Neural cell (in vitro differentiated cells): ENCODE measurements around the gene PLEKHO2. TPM values are rescaled to one million over a fixed set of nuclear protein-coding genes. Genes with fewer than 3 reads are reported as not detected.

ENCODE experiments used
- H2AFZ ChIP-seq: fragments of 200-600, 300-800 bp; sonication (generic), shearing (Covaris generic); 2 replicates; pipeline ENCODE4 v1.6.0; 2014; ENCODE audit warnings: low read depth, mild to moderate bottlenecking, antibody characterized with exemption, low read length, moderate library complexity
- H3F3A ChIP-seq: fragments of 200-600 bp; shearing (Covaris generic); 2 replicates; pipeline ENCODE4 v1.6.1; 2016; ENCODE audit warnings: mild to moderate bottlenecking, moderate library complexity, mixed read lengths, antibody characterized with exemption, low read length; ENCODE audit not compliant: insufficient read depth, poor library complexity, severe bottlenecking
- H3K27ac ChIP-seq: fragments of 200-600, 300-800 bp; sonication (generic), shearing (Covaris generic); 2 replicates; pipeline ENCODE4 v1.5.1; 2014; ENCODE audit warnings: mild to moderate bottlenecking, low read length, moderate library complexity
- H3K27me3 ChIP-seq: fragments of 300-800, 200-600 bp; sonication (generic), shearing (Covaris generic); 2 replicates; pipeline ENCODE4 v1.6.0; 2014; ENCODE audit warnings: mild to moderate bottlenecking, low read depth, low read length, moderate library complexity; ENCODE audit not compliant: insufficient read depth
- H3K36me3 ChIP-seq: fragments of 300-800, 200-600 bp; sonication (generic), shearing (Covaris generic); 2 replicates; pipeline ENCODE4 v1.5.1; 2014; ENCODE audit warnings: mild to moderate bottlenecking, antibody characterized with exemption, low read length, moderate library complexity; ENCODE audit not compliant: insufficient read depth
- H3K4me2 ChIP-seq: fragments of 300-800, 200-600 bp; sonication (generic), shearing (Covaris generic); 2 replicates; pipeline ENCODE4 v1.6.0; 2014; ENCODE audit warnings: mild to moderate bottlenecking, low read length
- H3K4me3 ChIP-seq: fragments of 300-800, 200-600 bp; sonication (generic), shearing (Covaris generic); 2 replicates; pipeline ENCODE4 v1.5.1; 2014; ENCODE audit warnings: mild to moderate bottlenecking, low read length, moderate library complexity
- H3K79me2 ChIP-seq: fragments of 200-600 bp; shearing (Covaris generic); replicated peaks from 2 replicates; pipeline ENCODE4 v1.6.0; 2014; ENCODE audit warnings: mild to moderate bottlenecking, low read length, moderate library complexity; ENCODE audit not compliant: insufficient read depth
- H3K9ac ChIP-seq: fragments of 300-800, 200-600 bp; sonication (generic), shearing (Covaris generic); 2 replicates; pipeline ENCODE4 v1.6.1; 2016; ENCODE audit warnings: mild to moderate bottlenecking, low read length, mixed read lengths
- H3K9me2 ChIP-seq: fragments of 200-600 bp; shearing (Covaris generic); 2 replicates; pipeline ENCODE4 v1.6.1; 2016; ENCODE audit warnings: mild to moderate bottlenecking, low read length, mixed read lengths; ENCODE audit not compliant: insufficient read depth
- H3K9me3 ChIP-seq: fragments of 200-600, 300-800 bp; sonication (generic), shearing (Covaris generic); 2 replicates; pipeline ENCODE4 v1.6.1; 2016; ENCODE audit warnings: mild to moderate bottlenecking, mixed run types, low read length, moderate library complexity, mixed read lengths
- H4K20me1 ChIP-seq: fragments of 200-600 bp; shearing (Covaris generic); 2 replicates; pipeline ENCODE4 v1.6.1; 2016; ENCODE audit warnings: mild to moderate bottlenecking, mixed run types; ENCODE audit not compliant: insufficient read depth
- CTCF ChIP-seq: fragments of 450-650 bp; IDR thresholded peaks from 2 replicates; pipeline ENCODE4 v1.5.1; 2014; ENCODE audit warnings: antibody characterized with exemption, mild to moderate bottlenecking, moderate library complexity; ENCODE audit not compliant: poor library complexity, severe bottlenecking
- EP300 ChIP-seq: fragments of 450-650 bp; conservative IDR thresholded peaks from 2 replicates; pipeline ENCODE4 v1.6.1; 2014; ENCODE audit warnings: antibody characterized with exemption, mild to moderate bottlenecking, moderate library complexity; ENCODE audit not compliant: poor library complexity, severe bottlenecking
- EZH2 ChIP-seq: fragments of 200-600, 300-800 bp; shearing (Covaris generic), sonication (generic); IDR thresholded peaks from 2 replicates; pipeline ENCODE4 v1.6.1; 2014; ENCODE audit warnings: antibody characterized with exemption, low read length, borderline replicate concordance, mild to moderate bottlenecking; ENCODE audit not compliant: insufficient read depth, poor library complexity, severe bottlenecking
- MXI1 ChIP-seq: fragments of 450-650 bp; conservative IDR thresholded peaks from 2 replicates; pipeline ENCODE4 v1.6.1; 2014; ENCODE audit warnings: antibody characterized with exemption, mild to moderate bottlenecking; ENCODE audit not compliant: poor library complexity, severe bottlenecking
- POLR2AphosphoS5 ChIP-seq: IDR thresholded peaks from 2 replicates; pipeline ENCODE4 v1.6.1; 2012
- RAD21 ChIP-seq: fragments of 450-650 bp; conservative IDR thresholded peaks from 2 replicates; pipeline ENCODE4 v1.6.1; 2014; ENCODE audit warnings: antibody characterized with exemption, mild to moderate bottlenecking, moderate library complexity
- REST ChIP-seq: IDR thresholded peaks from 2 replicates; pipeline ENCODE4 v1.6.1; 2012; ENCODE audit warnings: borderline replicate concordance
- SMC3 ChIP-seq: fragments of 450-650 bp; conservative IDR thresholded peaks from 2 replicates; pipeline ENCODE4 v1.6.1; 2014; ENCODE audit warnings: antibody characterized with exemption, mild to moderate bottlenecking, moderate library complexity; ENCODE audit not compliant: poor library complexity
- TAF1 ChIP-seq: IDR thresholded peaks from 2 replicates; pipeline ENCODE4 v1.6.1; 2012; ENCODE audit warnings: low read depth
- polyA plus RNA-seq: library from polyadenylated mRNA; depleted of rRNA; stranded (reverse); fragments of >200 nt; gene quantifications from 2 replicates; pipeline ENCODE4 v1.2.3, GENCODE V29; 2014

Gene PLEKHO2
- polyA plus RNA-seq, 1 donor from 2014 or later, result 1.3 TPM

- no peaks in the 10 kb centered on the region for H3F3A ChIP-seq
- H3K27me3 ChIP-seq, result no peaks in the 10 kb centered on the region
- H3K79me2 ChIP-seq, result no peaks in the 10 kb centered on the region
- no peak overlapping the region for H3K4me2 ChIP-seq
- H3K4me3 ChIP-seq, result no peak overlapping the region
- H3K9me3 ChIP-seq, result no peaks in the 10 kb centered on the region
- TF ChIP-seq RAD21 (no peak), SMC3 (no peak), EZH2 (no peak), POLR2AphosphoS5 (no peak), TAF1 (no peak), MXI1 (no peak)
- H2AFZ ChIP-seq, result no peak overlapping the region
- H3K9me2 ChIP-seq, result no peaks in the 10 kb centered on the region
- H3K27ac ChIP-seq, result no peak overlapping the region
- H3K36me3 ChIP-seq, result no peaks in the 10 kb centered on the region
- H3K9ac ChIP-seq, result no peak overlapping the region
- H4K20me1 ChIP-seq, result no peaks in the 10 kb centered on the region
Measured at GRCh38 chr15:64883997-64884511, 42.3 kb downstream of the PLEKHO2 start.

DNA sequence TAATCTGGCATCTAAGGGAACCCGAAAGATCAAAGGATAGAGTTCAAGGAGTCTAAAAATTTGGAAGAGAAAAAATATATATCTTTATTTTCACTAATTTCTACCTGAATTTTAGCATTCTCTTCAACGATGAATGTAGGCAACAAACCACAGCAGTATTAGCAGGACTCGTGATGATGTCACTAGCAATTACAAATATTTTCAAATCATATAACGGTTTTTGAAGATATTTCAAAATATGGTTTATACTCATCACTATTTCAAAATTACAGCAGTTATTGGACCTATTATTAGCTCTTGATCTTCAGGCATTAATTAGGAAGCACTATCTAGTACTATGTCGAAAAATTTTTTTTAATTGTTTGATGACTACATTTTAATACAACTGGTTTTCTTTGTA is 43.0 kb downstream of the PLEKHO2 start:
- Histone ChIP-seq H2AFZ (no peak overlapping the region), H3K9me3 (no peaks in the 10 kb centered on the region), H4K20me1 (no peaks in the 10 kb centered on the region), H3K4me2 (no peak overlapping the region), H3K27ac (no peak overlapping the region), H3K9ac (no peak overlapping the region), H3K36me3 (no peaks in the 10 kb centered on the region), H3F3A (no peaks in the 10 kb centered on the region), H3K79me2 (no peaks in the 10 kb centered on the region), H3K27me3 (no peaks in the 10 kb centered on the region), H3K4me3 (no peak overlapping the region), H3K9me2 (no peaks in the 10 kb centered on the region)
- no peak for TF ChIP-seq EZH2
- TF ChIP-seq RAD21, result no peak
- no peak for TF ChIP-seq REST
- TF ChIP-seq EP300, result no peak
- no peak for TF ChIP-seq POLR2AphosphoS5
- no peak for TF ChIP-seq CTCF
- no peak for TF ChIP-seq SMC3
- TF ChIP-seq MXI1, result no peak
- TF ChIP-seq TAF1, result no peak
